Parathyroid adenoma (tissue), 2 donors: Measurements from ENCODE around the gene IMMP2L.
"Not testable (repeated sequence)": the region's sequence is repeated elsewhere in the genome, so short reads cannot be mapped to it uniquely, and the experiment has no call there.

ENCODE experiments used
- H2AFZ ChIP-seq: fragments of 300-600 bp; sonication (generic); one replicate; pipeline ENCODE4 v1.7.0; 2017; ENCODE audit warnings: antibody characterized with exemption, mild to moderate bottlenecking
- H3K27ac ChIP-seq: fragments of 300-600 bp; sonication (generic); one replicate; pipeline ENCODE4 v1.7.0; 2017
- H3K27me3 ChIP-seq: fragments of 300-600 bp; sonication (generic); one replicate; pipeline ENCODE4 v1.7.0; 2017; ENCODE audit warnings: low read length; ENCODE audit not compliant: control insufficient read depth, insufficient read depth
- H3K36me3 ChIP-seq: fragments of 300-600 bp; sonication (generic); one replicate; pipeline ENCODE4 v1.7.0; 2017; ENCODE audit warnings: low read length; ENCODE audit not compliant: control insufficient read depth, insufficient read depth
- H3K4me1 ChIP-seq: fragments of 300-600 bp; sonication (generic); one replicate; pipeline ENCODE4 v1.7.0; 2017; ENCODE audit warnings: control low read depth
- H3K4me2 ChIP-seq: fragments of 300-600 bp; sonication (generic); one replicate; pipeline ENCODE4 v1.7.0; 2017; ENCODE audit warnings: low read length
- H3K4me3 ChIP-seq: fragments of 300-600 bp; sonication (generic); one replicate; pipeline ENCODE4 v1.7.0; 2017; ENCODE audit warnings: low read depth, low read length
- H3K79me2 ChIP-seq: fragments of 300-600 bp; sonication (generic); one replicate; pipeline ENCODE4 v1.7.0; 2017; ENCODE audit warnings: control low read depth
- H3K9ac ChIP-seq: fragments of 300-600 bp; sonication (generic); one replicate; pipeline ENCODE4 v1.7.0; 2017; ENCODE audit warnings: mild to moderate bottlenecking
- H3K9me3 ChIP-seq: fragments of 300-600 bp; sonication (generic); one replicate; pipeline ENCODE4 v1.7.0; 2017; ENCODE audit warnings: low read length; ENCODE audit not compliant: control insufficient read depth
- TF ChIP-seq, protein P1 (sequence below): fragments of 300-600 bp; sonication (generic); IDR thresholded peaks from one replicate; pipeline ENCODE4 v1.7.0; 2017; ENCODE audit warnings: antibody characterized with exemption, mild to moderate bottlenecking
- donor health status: primary hyperparathyroidism.

IMMP2L gene

DNA sequence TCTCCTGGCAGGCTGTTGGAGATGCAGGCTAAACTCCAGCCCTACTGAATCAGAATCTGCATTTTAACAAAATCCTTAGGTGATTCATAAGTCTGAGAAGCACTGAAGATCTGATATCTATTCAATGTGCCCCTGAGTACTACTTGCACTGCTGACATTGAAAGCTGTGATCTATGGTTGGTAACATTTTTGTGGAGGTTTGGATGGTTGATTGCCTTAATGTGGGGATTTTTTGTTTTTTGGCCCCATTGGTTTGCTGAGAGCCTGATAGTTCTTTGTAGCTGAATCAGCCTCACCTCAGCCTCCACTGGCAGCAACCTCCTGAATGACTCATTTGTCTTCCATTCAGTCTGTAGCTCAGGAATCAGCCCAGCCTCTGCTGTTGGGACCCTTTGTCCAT lies 486.1 kb downstream of the IMMP2L start:
- Histone ChIP-seq H3K27ac (no peak overlapping the region), H3K4me3 (no peak overlapping the region), H3K4me2 (no peak overlapping the region), H3K9me3 (no peaks in the 10 kb centered on the region), H3K79me2 (no peaks in the 10 kb centered on the region), H2AFZ (no peak overlapping the region), H3K36me3 (no peaks in the 10 kb centered on the region), H3K9ac (no peak overlapping the region), H3K4me1 (no peaks in the 10 kb centered on the region), H3K27me3 (no peaks in the 10 kb centered on the region)
- TF ChIP-seq, protein P1, sequence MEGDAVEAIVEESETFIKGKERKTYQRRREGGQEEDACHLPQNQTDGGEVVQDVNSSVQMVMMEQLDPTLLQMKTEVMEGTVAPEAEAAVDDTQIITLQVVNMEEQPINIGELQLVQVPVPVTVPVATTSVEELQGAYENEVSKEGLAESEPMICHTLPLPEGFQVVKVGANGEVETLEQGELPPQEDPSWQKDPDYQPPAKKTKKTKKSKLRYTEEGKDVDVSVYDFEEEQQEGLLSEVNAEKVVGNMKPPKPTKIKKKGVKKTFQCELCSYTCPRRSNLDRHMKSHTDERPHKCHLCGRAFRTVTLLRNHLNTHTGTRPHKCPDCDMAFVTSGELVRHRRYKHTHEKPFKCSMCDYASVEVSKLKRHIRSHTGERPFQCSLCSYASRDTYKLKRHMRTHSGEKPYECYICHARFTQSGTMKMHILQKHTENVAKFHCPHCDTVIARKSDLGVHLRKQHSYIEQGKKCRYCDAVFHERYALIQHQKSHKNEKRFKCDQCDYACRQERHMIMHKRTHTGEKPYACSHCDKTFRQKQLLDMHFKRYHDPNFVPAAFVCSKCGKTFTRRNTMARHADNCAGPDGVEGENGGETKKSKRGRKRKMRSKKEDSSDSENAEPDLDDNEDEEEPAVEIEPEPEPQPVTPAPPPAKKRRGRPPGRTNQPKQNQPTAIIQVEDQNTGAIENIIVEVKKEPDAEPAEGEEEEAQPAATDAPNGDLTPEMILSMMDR = no peak

DNA sequence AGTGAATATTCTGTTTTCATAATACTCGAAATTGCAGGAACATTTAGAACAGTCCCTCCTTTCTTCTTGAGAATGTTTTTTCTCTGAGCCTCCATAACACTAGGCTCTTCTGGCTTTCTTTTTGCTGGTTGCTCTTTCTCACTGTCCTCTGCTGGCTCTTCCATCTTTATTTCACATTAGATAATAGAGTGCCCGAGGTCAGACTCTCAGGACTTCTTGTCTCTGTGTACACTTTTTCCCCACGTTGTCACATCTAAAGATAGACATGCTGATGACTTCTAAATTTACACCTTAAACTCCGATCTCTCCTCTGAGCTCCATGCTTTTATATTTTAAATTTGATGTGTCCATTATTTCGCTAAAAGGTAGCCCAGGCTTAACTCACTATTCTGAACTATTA lies 486.8 kb downstream of the IMMP2L start:
- H3K9ac ChIP-seq = no peak overlapping the region
- TF ChIP-seq, protein P1 = no peak
- no peaks in the 10 kb centered on the region for H3K79me2 ChIP-seq

DNA sequence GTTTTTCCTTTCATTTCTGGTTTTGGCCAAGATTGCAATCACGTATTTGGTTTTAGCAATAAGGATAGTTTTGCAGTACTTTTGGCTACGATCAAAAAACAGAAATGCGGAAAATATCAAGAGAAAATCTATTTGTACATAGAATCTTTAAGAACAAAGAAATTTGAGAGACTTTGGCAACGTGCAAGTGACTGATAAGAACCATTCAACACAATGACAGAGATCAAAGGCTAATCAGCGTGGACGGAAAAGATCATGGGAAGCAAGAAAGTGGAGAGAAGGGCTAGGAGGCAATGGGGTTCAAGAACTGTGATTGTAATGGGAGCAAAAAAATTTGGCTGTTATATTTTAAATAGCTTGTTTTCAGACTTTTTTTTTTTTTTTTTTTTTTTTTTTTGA lies 487.5 kb downstream of the IMMP2L start:
- Histone ChIP-seq H2AFZ (no peak overlapping the region), H3K4me2 (no peak overlapping the region), H3K4me3 (no peak overlapping the region), H3K27me3 (no peaks in the 10 kb centered on the region), H3K27ac (no peak overlapping the region), H3K36me3 (no peaks in the 10 kb centered on the region), H3K9ac (no peak overlapping the region), H3K4me1 (no peaks in the 10 kb centered on the region), H3K79me2 (no peaks in the 10 kb centered on the region), H3K9me3 (no peaks in the 10 kb centered on the region)
- TF ChIP-seq, protein P1 = no peak

More for the DNA sequence above, 486.8 kb downstream of the IMMP2L start:
- H2AFZ ChIP-seq = no peak overlapping the region
- H3K27me3 ChIP-seq = no peaks in the 10 kb centered on the region
- H3K4me1 ChIP-seq = no peaks in the 10 kb centered on the region
- no peak overlapping the region for H3K4me3 ChIP-seq
- no peak overlapping the region for H3K27ac ChIP-seq
- H3K4me2 ChIP-seq = no peak overlapping the region
- H3K9me3 ChIP-seq = no peaks in the 10 kb centered on the region
- H3K36me3 ChIP-seq = no peaks in the 10 kb centered on the region

DNA sequence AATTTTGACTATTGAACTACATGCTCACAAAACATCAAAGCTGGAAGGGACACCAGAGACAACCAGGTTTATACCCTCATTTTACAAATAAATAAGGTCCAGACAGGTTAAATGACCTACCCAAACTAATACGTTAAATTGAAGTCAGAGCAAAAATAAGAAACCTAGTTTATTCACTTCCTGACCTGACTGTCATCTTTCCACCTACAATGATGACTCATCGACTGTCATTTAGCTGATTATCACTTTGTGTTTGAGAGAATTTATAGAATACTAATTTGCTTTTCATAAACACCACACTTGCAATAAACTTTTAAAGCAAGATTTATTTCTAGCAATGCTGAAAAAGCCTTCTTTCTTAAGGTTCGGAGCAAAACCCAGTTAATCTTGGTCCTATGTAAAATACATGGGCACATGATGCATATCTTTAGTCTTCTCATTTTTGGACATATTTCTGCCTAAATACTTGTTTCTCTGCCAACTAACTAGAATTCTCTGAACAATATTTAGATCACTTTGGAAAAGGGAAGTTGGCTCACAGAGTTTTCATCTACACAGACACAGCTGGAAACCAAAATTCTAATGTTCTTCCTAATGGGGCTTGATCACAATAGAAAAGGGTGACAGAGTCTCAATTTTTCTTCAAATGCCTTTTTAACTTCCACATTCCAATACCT lies 488.1 kb downstream of the IMMP2L start:
- Histone ChIP-seq H3K9ac (no peak overlapping the region), H3K4me2 (no peak overlapping the region), H3K4me1 (no peaks in the 10 kb centered on the region), H3K36me3 (no peaks in the 10 kb centered on the region), H3K79me2 (no peaks in the 10 kb centered on the region), H3K4me3 (no peak overlapping the region), H3K27me3 (no peaks in the 10 kb centered on the region), H3K27ac (no peak overlapping the region), H3K9me3 (no peaks in the 10 kb centered on the region), H2AFZ (no peak overlapping the region)
- TF ChIP-seq, protein P1 = no peak

DNA sequence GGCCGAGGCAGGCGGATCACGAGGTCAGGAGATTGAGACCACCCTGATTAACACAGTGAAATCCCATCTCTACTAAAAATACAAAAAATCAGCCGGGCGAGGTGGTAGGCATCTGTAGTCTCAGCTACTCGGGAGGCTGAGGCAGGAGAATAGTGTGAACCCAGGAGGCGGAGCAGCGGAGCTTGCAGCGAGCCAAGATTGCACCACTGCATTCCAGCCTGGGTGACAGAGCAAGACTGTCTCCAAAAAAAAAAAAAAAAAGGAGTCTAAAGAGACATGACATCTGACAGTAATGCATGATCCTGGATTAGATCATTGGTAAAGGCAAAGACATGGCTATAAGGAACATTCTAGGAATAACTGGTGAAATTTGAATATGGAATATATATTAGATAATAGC lies 489.6 kb downstream of the IMMP2L start:
- not testable (repeated sequence) for H3K4me3 ChIP-seq, H3K27ac ChIP-seq, H3K27me3 ChIP-seq, H3K9ac ChIP-seq, H3K79me2 ChIP-seq, H3K4me1 ChIP-seq, H2AFZ ChIP-seq, H3K4me2 ChIP-seq, H3K9me3 ChIP-seq, H3K36me3 ChIP-seq
